ENCODE measurements around the gene GRIN3B. TPM values are rescaled to one million over a fixed set of nuclear protein-coding genes. Genes with fewer than 3 reads are reported as not detected.

The GRIN3B gene
- polyA plus RNA-seq, 2 of the 4 experiments (the other 2 are of a cell fraction) = 0.67 to 1.5 TPM

DNA sequence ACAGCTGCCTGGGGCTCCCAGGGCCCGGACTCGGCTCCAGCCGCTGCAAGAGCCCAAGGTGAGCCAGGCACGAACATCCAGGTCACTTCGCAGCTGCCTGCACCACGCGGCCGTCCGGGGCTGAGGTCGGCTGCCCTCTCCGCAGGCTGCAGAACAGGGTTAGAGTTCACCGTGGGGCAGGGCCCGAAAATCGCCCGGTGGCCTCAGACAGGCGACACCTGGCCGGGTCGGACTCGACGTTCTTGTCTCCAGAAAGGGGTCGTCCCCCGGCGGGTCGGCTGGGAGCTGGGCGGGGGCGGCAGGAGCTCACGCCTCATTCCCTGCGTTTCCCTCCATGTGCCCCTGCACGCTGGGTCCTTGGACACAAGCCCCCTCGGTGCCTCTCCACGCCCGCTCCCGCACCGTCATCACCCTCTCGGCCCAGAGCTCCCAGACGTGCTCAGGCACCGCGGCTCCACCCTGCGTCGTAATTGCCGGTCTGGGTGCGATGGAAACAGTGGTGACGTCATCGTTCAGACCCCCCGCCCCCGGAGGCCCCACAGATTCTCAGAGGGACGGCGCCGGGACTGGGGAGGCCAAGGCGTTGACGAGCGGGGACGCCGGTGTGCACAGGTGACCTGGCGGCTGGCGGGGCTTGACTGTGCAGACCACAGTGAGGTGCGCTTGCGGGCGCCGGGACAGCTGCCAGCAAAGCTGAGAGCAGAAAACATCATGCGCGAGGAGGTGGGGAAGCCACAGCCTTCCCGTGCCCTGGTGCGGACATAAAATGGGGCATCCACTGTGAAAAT, 4.0 kb upstream of the GRIN3B start (continued):
- TF ChIP-seq, protein P1, sequence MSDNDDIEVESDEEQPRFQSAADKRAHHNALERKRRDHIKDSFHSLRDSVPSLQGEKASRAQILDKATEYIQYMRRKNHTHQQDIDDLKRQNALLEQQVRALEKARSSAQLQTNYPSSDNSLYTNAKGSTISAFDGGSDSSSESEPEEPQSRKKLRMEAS (IDR thresholded peaks at IDR 0.05) = peak; percentile 43; the same call in 1 of the 2 replicates
- TF ChIP-seq POLR2AphosphoS2 (conservative IDR thresholded peaks at IDR 0.05; ENCODE audit: low read length) (no peak), RNF2 (IDR thresholded peaks at IDR 0.05; ENCODE audit: borderline replicate concordance, low read depth) (no peak), ZC3H11A (IDR thresholded peaks at IDR 0.05) (no peak), RCOR1 (IDR thresholded peaks at IDR 0.05; ENCODE audit: low read depth, low read length) (no peak), HOXA7 (CRISPR knock-in tag; IDR thresholded peaks at IDR 0.05) (no peak)

DNA sequence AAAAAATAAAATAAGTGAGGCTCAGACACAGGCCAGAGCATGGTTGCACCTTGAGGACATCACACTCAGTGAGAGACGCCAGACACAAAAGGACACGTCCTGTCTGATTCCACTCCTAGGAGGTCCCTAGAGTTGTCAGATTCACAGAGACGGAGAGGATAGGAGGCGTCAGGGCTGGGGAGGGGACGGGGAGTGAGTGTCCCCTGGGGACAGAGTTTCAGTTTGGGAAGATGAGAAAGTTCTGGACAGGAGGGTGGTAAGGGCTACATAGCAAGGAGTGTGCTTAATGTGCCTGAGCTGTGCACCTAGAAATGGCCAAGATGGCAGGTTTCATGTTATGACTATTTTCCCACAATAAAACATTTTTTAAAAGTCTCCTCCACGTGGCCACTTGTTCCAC, 2.2 kb upstream of the GRIN3B start:
- no peak overlapping the region; the same call in 2 of the 3 replicates for H3K4me3 ChIP-seq
- H3K4me2 ChIP-seq = peak overlapping the region; percentile 30; the same call in 1 of the 3 replicates
- ATAC-seq (no peak; a peak in 1 of 6 replicates), DNase-seq (ENCODE audit: low read depth in 1 of 2, low spot score in 1 of 2) (no peak), FAIRE-seq (no peak)
- ChIA-PET POLR2A (no interaction called here), CTCF (interaction anchor here (1.5 kb wide), 1 partner anchor 16 kb away, joined by 4 read pairs; no protein-coding TSS in a partner anchor)
- TF ChIP-seq HOXA7 (CRISPR knock-in tag; IDR thresholded peaks at IDR 0.05) (no peak), HOXB5 (CRISPR knock-in tag; IDR thresholded peaks at IDR 0.05) (no peak), ZFP36 (IDR thresholded peaks at IDR 0.05; ENCODE audit: borderline replicate concordance, partially characterized antibody) (no peak), GATA3 (IDR thresholded peaks at IDR 0.05; ENCODE audit: borderline replicate concordance) (no peak), RNF2 (IDR thresholded peaks at IDR 0.05; ENCODE audit: borderline replicate concordance, low read depth) (no peak), RCOR1 (IDR thresholded peaks at IDR 0.05; ENCODE audit: low read depth, low read length) (no peak), RFX5 (IDR thresholded peaks at IDR 0.05) (no peak), FOSB (CRISPR knock-in tag; IDR thresholded peaks at IDR 0.05) (no peak), POLR2AphosphoS2 (conservative IDR thresholded peaks at IDR 0.05; ENCODE audit: low read length) (no peak), EP300 (IDR thresholded peaks at IDR 0.05) (no peak), MYC (IDR thresholded peaks at IDR 0.05; ENCODE audit: borderline replicate concordance, low read length) (no peak), CHD2 (IDR thresholded peaks at IDR 0.05; ENCODE audit: low read length, partially characterized antibody) (no peak)
- TF ChIP-seq, protein P2, sequence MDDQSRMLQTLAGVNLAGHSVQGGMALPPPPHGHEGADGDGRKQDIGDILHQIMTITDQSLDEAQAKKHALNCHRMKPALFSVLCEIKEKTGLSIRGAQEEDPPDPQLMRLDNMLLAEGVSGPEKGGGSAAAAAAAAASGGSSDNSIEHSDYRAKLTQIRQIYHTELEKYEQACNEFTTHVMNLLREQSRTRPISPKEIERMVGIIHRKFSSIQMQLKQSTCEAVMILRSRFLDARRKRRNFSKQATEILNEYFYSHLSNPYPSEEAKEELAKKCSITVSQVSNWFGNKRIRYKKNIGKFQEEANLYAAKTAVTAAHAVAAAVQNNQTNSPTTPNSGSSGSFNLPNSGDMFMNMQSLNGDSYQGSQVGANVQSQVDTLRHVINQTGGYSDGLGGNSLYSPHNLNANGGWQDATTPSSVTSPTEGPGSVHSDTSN (IDR thresholded peaks at IDR 0.05) = no peak
- TF ChIP-seq, protein P1 (IDR thresholded peaks at IDR 0.05) = no peak
- TF ChIP-seq, protein P3, sequence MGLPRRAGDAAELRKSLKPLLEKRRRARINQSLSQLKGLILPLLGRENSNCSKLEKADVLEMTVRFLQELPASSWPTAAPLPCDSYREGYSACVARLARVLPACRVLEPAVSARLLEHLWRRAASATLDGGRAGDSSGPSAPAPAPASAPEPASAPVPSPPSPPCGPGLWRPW (IDR thresholded peaks at IDR 0.05) = no peak
- TF ChIP-seq, protein P4, sequence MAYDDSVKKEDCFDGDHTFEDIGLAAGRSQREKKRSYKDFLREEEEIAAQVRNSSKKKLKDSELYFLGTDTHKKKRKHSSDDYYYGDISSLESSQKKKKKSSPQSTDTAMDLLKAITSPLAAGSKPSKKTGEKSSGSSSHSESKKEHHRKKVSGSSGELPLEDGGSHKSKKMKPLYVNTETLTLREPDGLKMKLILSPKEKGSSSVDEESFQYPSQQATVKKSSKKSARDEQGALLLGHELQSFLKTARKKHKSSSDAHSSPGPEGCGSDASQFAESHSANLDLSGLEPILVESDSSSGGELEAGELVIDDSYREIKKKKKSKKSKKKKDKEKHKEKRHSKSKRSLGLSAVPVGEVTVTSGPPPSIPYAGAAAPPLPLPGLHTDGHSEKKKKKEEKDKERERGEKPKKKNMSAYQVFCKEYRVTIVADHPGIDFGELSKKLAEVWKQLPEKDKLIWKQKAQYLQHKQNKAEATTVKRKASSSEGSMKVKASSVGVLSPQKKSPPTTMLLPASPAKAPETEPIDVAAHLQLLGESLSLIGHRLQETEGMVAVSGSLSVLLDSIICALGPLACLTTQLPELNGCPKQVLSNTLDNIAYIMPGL (CRISPR knock-in tag; IDR thresholded peaks at IDR 0.05; ENCODE audit: borderline replicate concordance) = no peak
- TF ChIP-seq, protein P5, sequence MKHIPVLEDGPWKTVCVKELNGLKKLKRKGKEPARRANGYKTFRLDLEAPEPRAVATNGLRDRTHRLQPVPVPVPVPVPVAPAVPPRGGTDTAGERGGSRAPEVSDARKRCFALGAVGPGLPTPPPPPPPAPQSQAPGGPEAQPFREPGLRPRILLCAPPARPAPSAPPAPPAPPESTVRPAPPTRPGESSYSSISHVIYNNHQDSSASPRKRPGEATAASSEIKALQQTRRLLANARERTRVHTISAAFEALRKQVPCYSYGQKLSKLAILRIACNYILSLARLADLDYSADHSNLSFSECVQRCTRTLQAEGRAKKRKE (CRISPR knock-in tag; IDR thresholded peaks at IDR 0.05; ENCODE audit: low read depth) = no peak
- TF ChIP-seq, protein P6, sequence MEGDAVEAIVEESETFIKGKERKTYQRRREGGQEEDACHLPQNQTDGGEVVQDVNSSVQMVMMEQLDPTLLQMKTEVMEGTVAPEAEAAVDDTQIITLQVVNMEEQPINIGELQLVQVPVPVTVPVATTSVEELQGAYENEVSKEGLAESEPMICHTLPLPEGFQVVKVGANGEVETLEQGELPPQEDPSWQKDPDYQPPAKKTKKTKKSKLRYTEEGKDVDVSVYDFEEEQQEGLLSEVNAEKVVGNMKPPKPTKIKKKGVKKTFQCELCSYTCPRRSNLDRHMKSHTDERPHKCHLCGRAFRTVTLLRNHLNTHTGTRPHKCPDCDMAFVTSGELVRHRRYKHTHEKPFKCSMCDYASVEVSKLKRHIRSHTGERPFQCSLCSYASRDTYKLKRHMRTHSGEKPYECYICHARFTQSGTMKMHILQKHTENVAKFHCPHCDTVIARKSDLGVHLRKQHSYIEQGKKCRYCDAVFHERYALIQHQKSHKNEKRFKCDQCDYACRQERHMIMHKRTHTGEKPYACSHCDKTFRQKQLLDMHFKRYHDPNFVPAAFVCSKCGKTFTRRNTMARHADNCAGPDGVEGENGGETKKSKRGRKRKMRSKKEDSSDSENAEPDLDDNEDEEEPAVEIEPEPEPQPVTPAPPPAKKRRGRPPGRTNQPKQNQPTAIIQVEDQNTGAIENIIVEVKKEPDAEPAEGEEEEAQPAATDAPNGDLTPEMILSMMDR (IDR thresholded peaks at IDR 0.05) = no peak
- TF ChIP-seq, protein P7, sequence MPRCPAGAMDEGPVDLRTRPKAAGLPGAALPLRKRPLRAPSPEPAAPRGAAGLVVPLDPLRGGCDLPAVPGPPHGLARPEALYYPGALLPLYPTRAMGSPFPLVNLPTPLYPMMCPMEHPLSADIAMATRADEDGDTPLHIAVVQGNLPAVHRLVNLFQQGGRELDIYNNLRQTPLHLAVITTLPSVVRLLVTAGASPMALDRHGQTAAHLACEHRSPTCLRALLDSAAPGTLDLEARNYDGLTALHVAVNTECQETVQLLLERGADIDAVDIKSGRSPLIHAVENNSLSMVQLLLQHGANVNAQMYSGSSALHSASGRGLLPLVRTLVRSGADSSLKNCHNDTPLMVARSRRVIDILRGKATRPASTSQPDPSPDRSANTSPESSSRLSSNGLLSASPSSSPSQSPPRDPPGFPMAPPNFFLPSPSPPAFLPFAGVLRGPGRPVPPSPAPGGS (IDR thresholded peaks at IDR 0.05) = no peak
- peaks cover 22% of the 10 kb centered on the region; the same call in 2 of the 3 replicates for H3K4me1 ChIP-seq
- 20% methylated on average over 6 of the region's 6 CpGs for WGBS (ENCODE audit: missing lambda C conversion rate)
- H3K9me3 ChIP-seq = no peaks in the 10 kb centered on the region
- H3K27ac ChIP-seq = no peak overlapping the region

All from A549 (cell line).